HUES6 (cell line): ENCODE measurements around the gene FPR3.

Experiments
- H3K27ac ChIP-seq: 2 replicates; pipeline ENCODE4 v1.7.0; 2013; ENCODE audit warnings: low read depth, mild to moderate bottlenecking, low read length, inconsistent platforms
- H3K27me3 ChIP-seq: 2 replicates; pipeline ENCODE4 v1.6.1; 2013; ENCODE audit warnings: low read length; ENCODE audit not compliant: control insufficient read depth, insufficient read depth
- H3K36me3 ChIP-seq: 2 replicates; pipeline ENCODE4 v1.6.1; 2013; ENCODE audit warnings: low read length; ENCODE audit not compliant: control insufficient read depth, insufficient read depth
- H3K4me1 ChIP-seq: 2 replicates; pipeline ENCODE4 v1.6.1; 2013; ENCODE audit warnings: low read length; ENCODE audit not compliant: control insufficient read depth, insufficient read depth
- H3K4me3 ChIP-seq: 2 replicates; pipeline ENCODE4 v1.5.1; 2013; ENCODE audit warnings: low read depth, low read length
- H3K9ac ChIP-seq: one replicate; pipeline ENCODE4 v1.6.1; 2013; ENCODE audit warnings: mild to moderate bottlenecking, low read length
- H3K9me3 ChIP-seq: 2 replicates; pipeline ENCODE4 v1.6.1; 2013; ENCODE audit warnings: low read depth, low read length; ENCODE audit not compliant: control insufficient read depth, insufficient read depth

FPR3 gene

DNA sequence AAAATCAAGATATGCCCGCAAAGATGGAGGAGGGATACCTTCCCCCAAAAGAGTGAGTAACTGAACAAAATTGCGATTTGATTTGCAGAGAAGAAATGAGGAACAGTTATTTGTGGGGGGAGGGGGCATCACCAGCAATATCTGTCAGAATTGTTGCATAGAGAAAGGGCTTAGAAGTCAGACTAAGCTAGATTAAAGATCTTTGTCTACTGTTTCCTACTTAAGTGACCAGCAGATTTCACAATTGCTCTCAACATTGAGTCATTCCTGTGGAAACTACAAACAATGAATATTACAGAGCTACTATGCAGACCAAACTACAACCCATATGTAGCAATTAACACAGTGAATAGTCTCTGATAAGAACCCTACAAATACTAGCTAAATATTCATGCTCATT lies 27.4 kb downstream of the FPR3 start:
- no peaks in the 10 kb centered on the region for H3K4me1 ChIP-seq
- no peak overlapping the region for H3K9ac ChIP-seq
- H3K27ac ChIP-seq: no peak overlapping the region
- H3K9me3 ChIP-seq: peaks cover 46% of the 10 kb centered on the region
- H3K4me3 ChIP-seq: no peak overlapping the region
- no peaks in the 10 kb centered on the region for H3K27me3 ChIP-seq
- no peaks in the 10 kb centered on the region for H3K36me3 ChIP-seq

DNA sequence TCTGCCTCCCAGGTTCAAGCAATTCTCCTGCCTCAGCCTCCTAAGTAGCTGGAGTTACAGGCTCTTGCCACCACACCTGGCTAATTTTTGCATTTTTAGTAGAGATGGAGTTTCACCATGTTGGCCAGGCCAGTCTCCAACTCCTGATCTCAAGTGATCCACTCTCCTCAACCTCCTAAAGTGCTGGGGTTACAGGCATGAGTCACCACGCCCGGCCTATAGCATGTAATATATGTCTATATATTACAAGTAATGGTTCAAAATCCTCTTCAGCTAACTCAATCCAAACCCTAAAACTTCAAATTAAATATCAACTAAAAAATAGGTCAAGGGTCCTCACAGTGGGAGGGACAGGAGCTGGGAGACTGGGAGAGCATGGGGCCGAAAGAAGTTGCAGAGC lies 28.0 kb downstream of the FPR3 start:
- Histone ChIP-seq H3K9me3 (peaks cover 51% of the 10 kb centered on the region), H3K36me3 (no peaks in the 10 kb centered on the region), H3K27ac (no peak overlapping the region), H3K4me3 (no peak overlapping the region), H3K27me3 (no peaks in the 10 kb centered on the region), H3K4me1 (no peaks in the 10 kb centered on the region), H3K9ac (no peak overlapping the region)

DNA sequence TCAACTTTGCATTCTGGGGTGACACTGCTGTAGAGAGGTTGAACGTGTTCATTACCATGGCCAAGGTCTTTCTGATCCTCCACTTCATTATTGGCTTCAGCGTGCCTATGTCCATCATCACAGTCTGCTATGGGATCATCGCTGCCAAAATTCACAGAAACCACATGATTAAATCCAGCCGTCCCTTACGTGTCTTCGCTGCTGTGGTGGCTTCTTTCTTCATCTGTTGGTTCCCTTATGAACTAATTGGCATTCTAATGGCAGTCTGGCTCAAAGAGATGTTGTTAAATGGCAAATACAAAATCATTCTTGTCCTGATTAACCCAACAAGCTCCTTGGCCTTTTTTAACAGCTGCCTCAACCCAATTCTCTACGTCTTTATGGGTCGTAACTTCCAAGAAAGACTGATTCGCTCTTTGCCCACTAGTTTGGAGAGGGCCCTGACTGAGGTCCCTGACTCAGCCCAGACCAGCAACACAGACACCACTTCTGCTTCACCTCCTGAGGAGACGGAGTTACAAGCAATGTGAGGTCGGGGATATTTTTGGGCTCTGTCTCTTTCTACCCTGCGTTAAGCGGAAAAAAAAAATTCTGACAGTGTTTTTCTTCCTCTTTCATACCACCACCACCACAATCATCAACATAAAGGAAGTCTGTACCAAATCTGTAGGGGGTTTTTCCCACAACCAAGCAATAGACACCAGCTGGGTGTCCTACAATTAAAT lies 29.5 kb downstream of the FPR3 start:
- Histone ChIP-seq H3K36me3 (no peaks in the 10 kb centered on the region), H3K9ac (no peak overlapping the region), H3K27ac (no peak overlapping the region), H3K4me3 (no peak overlapping the region), H3K9me3 (peaks cover 58% of the 10 kb centered on the region), H3K4me1 (no peaks in the 10 kb centered on the region), H3K27me3 (no peaks in the 10 kb centered on the region)

DNA sequence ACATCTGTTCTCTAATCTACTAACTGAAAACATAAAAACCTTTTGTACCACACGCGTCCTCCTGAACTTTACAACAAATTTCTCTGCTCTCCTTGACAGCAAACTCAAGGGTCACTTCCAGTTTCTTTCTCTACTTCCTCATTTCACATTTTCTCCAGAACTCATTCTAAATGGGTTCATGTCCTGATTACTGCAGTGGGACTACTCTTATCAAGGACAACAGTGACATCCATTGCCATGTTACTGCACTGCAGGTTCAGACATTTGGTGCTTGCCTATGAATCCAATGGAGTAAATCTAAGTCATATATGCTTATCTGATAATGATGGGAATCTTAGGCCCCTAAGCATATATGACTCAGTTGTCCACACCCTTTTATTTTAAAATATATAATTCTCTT lies 35.3 kb downstream of the FPR3 start:
- H3K4me1 ChIP-seq: no peaks in the 10 kb centered on the region
- no peaks in the 10 kb centered on the region for H3K27me3 ChIP-seq
- no peak overlapping the region for H3K27ac ChIP-seq
- H3K9me3 ChIP-seq: peaks cover 30% of the 10 kb centered on the region
- H3K9ac ChIP-seq: no peak overlapping the region
- no peaks in the 10 kb centered on the region for H3K36me3 ChIP-seq
- no peak overlapping the region for H3K4me3 ChIP-seq

- Histone ChIP-seq H3K4me3 (no peak overlapping the region), H3K9ac (no peak overlapping the region), H3K27me3 (no peaks in the 10 kb centered on the region), H3K27ac (no peak overlapping the region), H3K9me3 (peaks cover 28% of the 10 kb centered on the region), H3K4me1 (no peaks in the 10 kb centered on the region), H3K36me3 (peaks cover 9% of the 10 kb centered on the region; the same call in 1 of the 2 replicates)
Measured at GRCh38 chr19:51837145-51837544, 42.2 kb downstream of the FPR3 start.

- Histone ChIP-seq H3K27ac (no peak overlapping the region), H3K27me3 (no peaks in the 10 kb centered on the region), H3K9me3 (peaks cover 86% of the 10 kb centered on the region), H3K4me3 (no peak overlapping the region), H3K9ac (no peak overlapping the region), H3K36me3 (peaks cover 70% of the 10 kb centered on the region), H3K4me1 (no peaks in the 10 kb centered on the region)
Measured at GRCh38 chr19:51861870-51862622, 67.1 kb downstream of the FPR3 start.

DNA sequence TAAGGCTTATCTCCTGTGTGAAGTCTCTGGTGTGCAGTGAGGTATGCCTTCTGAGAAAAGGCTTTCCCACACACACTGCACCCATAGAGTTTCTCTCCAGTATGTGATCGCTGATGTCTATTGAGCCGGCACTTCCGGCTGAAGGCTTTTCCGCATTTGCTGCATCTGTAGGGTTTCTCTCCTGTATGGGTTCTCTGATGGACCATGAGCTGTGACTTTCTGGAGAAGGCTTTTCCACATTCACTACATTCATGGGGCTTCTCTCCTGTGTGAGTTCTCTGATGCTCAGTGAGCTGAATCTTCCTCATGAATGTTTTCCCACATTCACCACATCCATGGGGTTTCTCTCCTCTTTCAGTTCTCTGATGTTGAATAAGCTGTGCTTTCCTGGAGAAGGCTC lies 78.1 kb downstream of the FPR3 start:
- H3K27ac ChIP-seq: no peak overlapping the region
- H3K4me3 ChIP-seq: no peak overlapping the region
- no peaks in the 10 kb centered on the region for H3K4me1 ChIP-seq
- no peaks in the 10 kb centered on the region for H3K27me3 ChIP-seq
- H3K36me3 ChIP-seq: peaks cover 98% of the 10 kb centered on the region
- H3K9me3 ChIP-seq: peaks cover 96% of the 10 kb centered on the region
- no peak overlapping the region for H3K9ac ChIP-seq
